Measurements from ENCODE around the gene COBL. TPM values are rescaled to one million over a fixed set of nuclear protein-coding genes. Genes with fewer than 3 reads are reported as not detected.

The COBL gene
- total RNA-seq, 1 experiment from 2014 or later = 52.3 TPM

DNA sequence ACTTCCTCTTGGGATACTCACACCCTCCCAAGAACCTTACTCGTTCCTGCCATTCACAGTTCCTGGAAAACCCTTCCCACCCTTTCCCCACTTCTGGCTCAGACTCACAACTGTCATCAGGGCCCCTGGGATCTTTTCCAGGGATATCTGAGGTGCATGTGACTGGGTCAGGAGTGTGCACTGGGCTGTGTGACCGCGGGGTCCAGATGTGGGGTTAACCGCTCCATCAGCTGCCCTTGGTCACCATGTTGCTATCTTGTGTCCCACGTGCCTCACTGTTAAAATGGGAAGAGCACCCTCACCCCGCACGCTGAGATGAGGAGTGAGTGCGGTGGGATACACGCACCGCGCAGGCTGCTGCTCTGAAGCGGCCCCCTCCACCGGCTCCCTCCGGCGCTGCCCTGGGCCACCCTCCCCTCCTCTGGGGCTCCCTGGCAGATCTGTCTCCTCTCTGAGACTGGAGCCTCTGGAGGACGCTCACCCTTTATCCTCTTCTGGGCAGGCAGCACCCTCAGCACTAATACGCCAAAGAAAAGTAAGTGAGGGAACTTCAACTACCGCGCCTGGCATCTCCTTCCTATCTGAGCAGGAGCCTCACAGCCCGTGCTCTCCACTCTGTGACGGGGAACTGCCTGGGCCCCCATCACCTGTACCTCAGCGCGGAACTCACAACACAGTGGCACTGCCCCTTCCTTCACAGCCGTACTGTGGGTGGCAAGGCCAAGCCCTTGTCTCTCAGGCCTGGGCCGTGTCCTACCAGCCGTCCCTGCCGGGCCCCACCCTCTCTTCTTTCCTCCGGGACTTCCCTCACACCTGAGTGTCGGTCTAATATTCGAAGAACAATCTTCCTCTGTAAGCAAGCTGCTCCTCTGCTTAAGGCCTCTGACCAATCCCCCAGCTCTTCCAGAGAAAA is 15.6 kb downstream of the COBL start:
- Histone ChIP-seq H3K27me3 (ENCODE audit: insufficient read depth, low read length) (no peaks in the 10 kb centered on the region), H4K91ac (ENCODE audit: insufficient read length, low read depth, low read length) (no peak overlapping the region), H3K23ac (ENCODE audit: insufficient read length, low read depth, low read length) (no peak overlapping the region), H3K56ac (ENCODE audit: insufficient read length, low read depth, low read length) (no peak overlapping the region), H3K4me1 (ENCODE audit: insufficient read depth, low read length) (peaks cover 2% of the 10 kb centered on the region; the same call in 1 of the 2 replicates), H3K4me2 (ENCODE audit: insufficient read depth, insufficient read length, low read length) (no peak overlapping the region), H3K79me1 (ENCODE audit: insufficient read depth, low read depth, low read length, poor library complexity, severe bottlenecking) (peaks cover 2% of the 10 kb centered on the region), H3K9me3 (ENCODE audit: control insufficient read depth, low read depth, low read length) (no peaks in the 10 kb centered on the region), H2BK120ac (ENCODE audit: low read depth, low read length, poor library complexity, severe bottlenecking) (no peak overlapping the region), H2AFZ (ENCODE audit: low read length) (no peak overlapping the region), H3T11ph (ENCODE audit: low read length) (no peak overlapping the region), H2AK5ac (ENCODE audit: insufficient read length, low read length) (no peak overlapping the region), H3K4ac (ENCODE audit: low read depth, low read length) (no peak overlapping the region), H2BK20ac (ENCODE audit: low read depth, low read length, poor library complexity, severe bottlenecking) (no peak overlapping the region), H2BK12ac (ENCODE audit: insufficient read length, low read depth, low read length) (no peak overlapping the region), H2BK15ac (ENCODE audit: low read depth, low read length) (no peak overlapping the region), H3K27ac (ENCODE audit: insufficient read length, low read depth, low read length) (no peak overlapping the region), H3K18ac (ENCODE audit: insufficient read length, low read depth, low read length) (no peak overlapping the region), H3K14ac (ENCODE audit: insufficient read depth, low read length) (peak overlapping the region; percentile 11; the same call in 1 of the 2 replicates), H4K20me1 (ENCODE audit: control insufficient read depth, insufficient read depth, insufficient read length) (no peaks in the 10 kb centered on the region), H3K79me2 (ENCODE audit: insufficient read depth, low read length) (no peaks in the 10 kb centered on the region; the same call in 1 of the 2 replicates), H4K8ac (replicated peaks; ENCODE audit: insufficient read length, low read depth, low read length) (no peak overlapping the region), H2BK5ac (ENCODE audit: insufficient read length, low read length) (no peak overlapping the region), H4K5ac (ENCODE audit: insufficient read length, low read depth, low read length) (no peak overlapping the region), H3K23me2 (ENCODE audit: insufficient read length, low read depth, low read length, poor library complexity, severe bottlenecking) (no peaks in the 10 kb centered on the region), H3K9ac (ENCODE audit: extremely low read depth, insufficient read length, low read length) (no peak overlapping the region)
- peaks cover 46 to 53% of the 10 kb centered on the region in 2 experiments for H3K4me1 Mint-ChIP-seq
- no peaks in the 10 kb centered on the region for H3K36me3 Mint-ChIP-seq (ENCODE audit: insufficient read depth in 1 of 3, low read depth in 3 of 3)
- no peaks in the 10 kb centered on the region for H3K27me3 Mint-ChIP-seq (ENCODE audit: low read depth)
- H3K9me3 Mint-ChIP-seq = no peaks in the 10 kb centered on the region
- peak overlapping the region; percentile 70 to 89 (median 72); a peak in 5 of 7 replicates for H3K27ac Mint-ChIP-seq
- no peak for DNase-seq
- H3K4me3 Mint-ChIP-seq = no peak overlapping the region
- WGBS (ENCODE audit: extremely low coverage, insufficient read length, low lambda C conversion rate) = no CpG with 5 or more reads among the region's 30 CpGs
- TF ChIP-seq CTCF (conservative IDR thresholded peaks at IDR 0.05) = no peak

Data from H9 (cell line).